Omental fat pad (tissue), 4 donors: ENCODE measurements around the gene GZMB. TPM values are rescaled to one million over a fixed set of nuclear protein-coding genes. Genes with fewer than 3 reads are reported as not detected.

Source experiments
- ATAC-seq: fragments of 150-250 bp; one replicate; pipeline ENCODE4 v1.9.1; 2016; ENCODE audit warnings: mild to moderate bottlenecking, moderate library complexity; ENCODE audit not compliant: low FRiP score
- DNase-seq: peaks from one replicate; pipeline ENCODE4 v3.0.0-alpha.2; 2019; ENCODE audit warnings: low spot score
- CTCF ChIP-seq, 3 donors: fragments of 450-650 bp; IDR thresholded peaks; one replicate each; pipeline ENCODE4 v1.5.1; 2016 to 2017; ENCODE audit warnings: antibody characterized with exemption in 3 of 3, mild to moderate bottlenecking in 3 of 3, moderate library complexity in 2 of 3
- total RNA-seq, 4 donors: library from RNA; depleted of rRNA; stranded (reverse); fragments of >200 nt; gene quantifications; one replicate each; pipeline ENCODE4 v1.1.0, GENCODE V29; 2016

Gene GZMB
- total RNA-seq, 4 donors from 2014 or later, result 1.2 to 8.9 (median 1.9) TPM

- DNase-seq (no peak), ATAC-seq (no peak)
- no peak for TF ChIP-seq CTCF (IDR thresholded peaks at IDR 0.05)
These were observed 1.2 kb downstream of the GZMB start for GRCh38 chr14:24632761-24633160.

- DNase-seq, result no peak
- no peak for TF ChIP-seq CTCF (IDR thresholded peaks at IDR 0.05)
- no peak for ATAC-seq
These were observed 1.7 kb downstream of the GZMB start for GRCh38 chr14:24632336-24632735.

GRCh38 chr14:24631749-24632335 is 2.1 kb downstream of the GZMB start:
- TF ChIP-seq CTCF (IDR thresholded peaks at IDR 0.05), result no peak
- no peak for DNase-seq
- no peak for ATAC-seq

GRCh38 chr14:24630872-24631477 is 3.0 kb downstream of the GZMB start:
- ATAC-seq (no peak), DNase-seq (no peak)
- TF ChIP-seq CTCF (IDR thresholded peaks at IDR 0.05), result no peak

GRCh38 chr14:24630087-24630871 is 3.7 kb downstream of the GZMB start:
- no peak for TF ChIP-seq CTCF (IDR thresholded peaks at IDR 0.05)
- DNase-seq (no peak), ATAC-seq (no peak)

GRCh38 chr14:24629521-24629920 is 4.5 kb downstream of the GZMB start:
- DNase-seq (no peak), ATAC-seq (no peak)
- TF ChIP-seq CTCF (IDR thresholded peaks at IDR 0.05), result no peak
